ENCODE results near the gene CACNA1C.

CACNA1C gene

DNA sequence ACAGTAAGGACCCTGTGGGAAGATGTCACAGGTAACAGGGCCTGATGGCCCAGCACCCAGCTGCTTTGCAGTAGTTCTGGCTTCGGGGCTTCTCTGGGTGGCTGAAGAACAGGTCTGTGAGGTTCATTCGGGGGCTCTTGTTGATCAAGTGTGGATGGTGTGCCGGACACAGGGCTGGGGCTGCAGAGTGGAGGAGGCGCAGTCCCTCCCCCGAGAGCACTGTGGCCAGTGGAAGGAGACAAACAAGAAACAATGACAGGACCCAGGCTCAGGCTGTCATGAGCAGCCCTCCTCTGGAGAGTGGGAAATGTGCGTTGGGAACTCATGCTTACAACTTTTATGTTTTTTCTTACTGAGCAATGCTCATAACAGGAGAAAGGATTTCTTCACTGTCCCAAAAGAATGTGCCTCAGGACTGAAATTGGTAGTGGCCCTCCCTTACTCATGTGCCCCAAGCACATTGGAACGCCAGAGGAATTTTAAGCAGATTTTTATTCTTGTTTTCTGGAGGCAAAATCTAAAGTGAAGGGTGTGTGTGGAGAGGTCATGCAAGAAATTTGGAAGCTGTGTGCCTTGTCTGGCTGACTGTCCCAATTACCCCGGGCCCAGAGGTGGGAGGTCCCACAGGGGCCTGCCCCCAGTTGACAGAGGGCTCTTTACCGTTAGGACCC is 233.8 kb downstream of the CACNA1C start:
- no peak for DNase-seq

- no peak for DNase-seq
These were observed 234.4 kb downstream of the CACNA1C start for GRCh38 chr12:2287151-2287550.

DNA sequence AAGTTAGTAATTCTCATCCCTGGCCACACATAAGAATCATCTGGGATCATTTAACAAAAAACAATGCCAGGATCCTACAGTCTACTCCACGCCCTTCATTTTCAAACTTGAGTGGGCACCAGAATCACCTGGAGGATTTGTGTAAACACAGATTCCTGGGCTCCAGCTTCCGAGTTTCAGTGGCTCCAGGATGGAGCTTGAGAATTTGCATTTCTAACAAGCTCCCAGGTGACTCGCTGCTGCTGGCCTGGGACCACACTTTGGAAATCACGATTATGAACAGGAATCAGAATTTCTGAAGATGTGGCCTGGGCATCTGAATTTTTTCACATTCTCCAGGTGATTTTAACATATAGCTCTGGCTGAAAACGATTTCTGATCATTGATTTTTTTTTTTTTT is 234.8 kb downstream of the CACNA1C start:
- DNase-seq = no peak

DNA sequence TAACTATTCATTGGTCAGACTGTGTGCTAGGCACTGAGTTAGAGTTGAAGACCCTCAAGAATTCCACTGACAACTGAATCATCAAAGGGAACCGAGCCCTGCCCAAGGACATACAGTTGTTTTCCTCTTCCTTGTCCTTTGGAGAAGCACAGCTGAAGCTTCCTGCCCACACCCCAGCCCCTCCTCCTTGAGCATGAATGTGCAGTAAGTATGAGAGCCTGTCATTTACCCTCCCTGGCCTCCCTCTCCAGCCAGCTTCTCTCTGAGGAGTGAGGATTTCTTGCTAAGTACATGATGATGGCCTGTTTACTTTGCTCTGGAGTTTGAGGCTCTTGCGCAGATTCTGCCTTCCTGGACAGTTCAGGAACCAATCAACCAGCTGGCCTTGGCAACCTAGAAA is 235.2 kb downstream of the CACNA1C start:
- peak in 1 of 2 donors; percentile 35 for DNase-seq

DNA sequence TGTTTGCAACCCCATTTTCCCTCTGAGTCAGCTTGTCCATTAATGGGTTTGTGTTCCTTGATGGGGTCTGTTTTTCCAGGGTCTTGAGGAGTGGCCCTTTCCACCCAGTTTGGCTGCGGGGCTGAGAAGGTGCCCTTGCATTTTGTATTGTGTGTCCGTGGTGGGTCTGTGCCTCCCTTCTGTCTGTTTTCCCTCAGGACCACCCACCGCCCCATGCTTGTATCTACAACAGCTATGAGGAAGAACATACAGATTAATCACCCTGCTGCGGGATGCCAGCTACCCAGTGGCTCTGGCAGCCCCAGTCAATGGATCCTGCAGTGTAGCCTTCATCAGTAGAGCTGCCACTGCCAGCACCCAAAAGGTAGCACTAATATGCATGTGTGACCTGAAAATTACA is 235.7 kb downstream of the CACNA1C start:
- no peak for DNase-seq

- DNase-seq = no peak
These were observed 236.1 kb downstream of the CACNA1C start for GRCh38 chr12:2288875-2289274.

- no peak for DNase-seq
These were observed 236.7 kb downstream of the CACNA1C start for GRCh38 chr12:2289525-2289924.

- DNase-seq = no peak
These were observed 237.3 kb downstream of the CACNA1C start for GRCh38 chr12:2290091-2290490.

- no peak for DNase-seq
These were observed 237.8 kb downstream of the CACNA1C start for GRCh38 chr12:2290516-2291065.

DNA sequence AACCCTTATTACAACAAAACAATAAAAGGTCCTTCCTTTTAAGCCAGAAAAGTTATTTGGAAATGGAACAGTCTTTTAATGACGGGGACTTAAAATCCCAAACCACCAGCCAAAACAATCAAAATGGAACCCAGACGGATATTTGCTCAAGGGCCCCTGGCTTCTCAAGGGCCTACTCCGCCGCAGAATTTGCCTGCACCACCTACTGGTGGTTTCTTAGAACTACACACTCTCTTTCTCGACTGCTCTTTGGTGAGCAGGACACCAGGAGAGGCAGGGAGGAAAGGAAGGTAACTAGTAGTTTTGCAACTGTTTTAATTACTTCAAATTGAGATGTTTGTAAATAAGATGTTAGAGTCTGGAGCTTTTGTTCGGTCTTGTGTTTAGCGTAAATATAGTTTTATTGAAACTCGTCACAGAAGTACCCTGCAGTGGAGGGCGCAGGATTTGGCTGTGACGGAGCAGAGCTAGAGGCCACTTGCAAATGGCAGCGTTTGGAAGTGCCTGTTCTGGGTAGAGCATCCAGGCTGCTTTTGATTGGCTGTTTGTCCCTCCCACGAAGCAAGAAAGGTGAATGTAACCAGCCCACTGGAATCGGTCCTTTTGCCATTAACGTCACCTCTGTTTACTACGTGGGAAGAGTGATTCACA is 238.5 kb downstream of the CACNA1C start:
- DNase-seq = peak; percentile 34 to 42

DNA sequence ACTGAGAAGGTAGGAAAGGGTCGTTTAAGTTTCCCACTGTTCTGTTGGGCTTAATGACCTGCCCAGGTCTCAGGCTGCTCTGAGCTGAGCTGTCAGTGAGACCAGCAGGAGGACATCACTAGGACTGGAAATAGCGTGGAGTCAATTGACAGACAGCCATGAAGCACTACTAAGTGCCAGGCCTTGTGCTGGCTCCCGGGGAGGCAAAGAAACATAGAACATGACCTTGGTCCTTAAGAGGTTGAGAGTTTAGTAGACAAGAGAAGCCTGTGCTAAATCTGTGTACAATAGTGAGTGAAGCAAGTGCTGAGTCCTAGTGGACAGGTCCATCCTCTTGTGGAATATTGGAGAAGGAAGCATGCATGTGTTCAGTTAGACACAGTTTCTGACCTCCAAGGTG is 239.2 kb downstream of the CACNA1C start:
- DNase-seq = no peak

GRCh38 chr12:2292560-2292959 is 239.8 kb downstream of the CACNA1C start:
- no peak for DNase-seq

DNA sequence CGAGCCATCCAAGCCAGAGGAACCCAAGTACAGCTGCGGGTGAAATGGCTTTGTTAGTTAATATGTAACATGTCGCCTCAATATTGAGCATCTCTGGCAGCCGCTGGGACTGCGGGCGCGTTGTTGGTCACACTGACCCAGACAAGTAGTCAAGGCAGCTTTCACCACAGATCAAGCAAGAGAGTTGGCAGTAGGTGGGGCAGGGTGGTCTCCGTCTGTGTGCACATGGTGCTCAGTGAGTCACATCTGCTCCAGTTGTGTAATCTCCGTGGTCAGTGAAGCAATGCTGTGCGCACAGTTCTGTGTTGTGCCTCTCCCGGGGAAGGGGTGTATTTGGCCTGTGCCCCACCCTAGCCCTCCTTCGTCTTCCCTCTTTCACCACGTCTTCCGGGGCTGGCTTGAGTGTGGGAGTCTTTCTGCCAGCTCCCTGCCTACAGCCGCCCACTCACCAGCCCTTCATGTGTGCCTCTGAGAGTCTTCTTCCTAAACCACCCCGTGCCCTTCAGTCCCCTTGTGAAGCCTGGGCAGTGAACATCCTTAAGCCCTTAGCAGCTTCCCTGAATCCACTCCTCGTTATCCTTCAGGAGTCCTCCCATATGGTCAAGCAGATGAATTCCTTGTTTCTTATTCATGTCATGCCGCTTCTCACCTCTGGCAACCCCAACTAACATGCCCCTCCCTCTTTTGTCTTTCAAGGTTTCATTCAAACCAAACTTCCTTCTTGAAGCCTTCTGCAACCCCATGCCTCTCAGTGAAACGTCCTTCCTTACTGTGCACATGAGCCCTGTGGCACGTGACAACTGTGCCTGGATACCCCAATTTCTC is 242.1 kb downstream of the CACNA1C start:
- DNase-seq = peak in 1 of 2 donors; percentile 78

DNA sequence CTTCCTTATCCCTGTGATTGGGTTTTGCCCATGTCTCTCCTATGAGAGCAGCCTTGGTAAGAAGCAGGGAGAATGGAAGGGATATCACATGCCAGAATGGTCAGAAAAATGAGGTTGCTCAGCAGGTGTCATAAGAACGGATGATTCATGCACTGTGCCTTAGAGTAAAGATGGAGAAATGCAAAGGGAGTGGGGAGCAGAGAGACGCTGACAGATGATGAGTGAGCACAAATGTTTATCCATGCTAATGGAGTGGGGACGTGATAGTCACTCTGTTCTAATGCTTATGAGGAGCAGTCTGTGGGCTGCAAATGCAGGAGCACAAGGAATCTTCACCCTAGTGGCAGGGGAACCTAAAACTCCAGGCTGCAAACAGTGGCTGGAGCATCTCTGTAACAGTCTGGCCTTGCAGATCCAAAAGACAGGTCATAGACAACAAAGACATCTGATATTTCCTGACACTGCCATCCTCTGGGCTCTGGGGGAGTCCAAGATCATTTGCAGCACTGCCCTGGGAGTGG is 243.2 kb downstream of the CACNA1C start:
- DNase-seq = peak in 1 of 2 donors; percentile 23

GRCh38 chr12:2297004-2297403 is 244.2 kb downstream of the CACNA1C start:
- no peak for DNase-seq

DNA sequence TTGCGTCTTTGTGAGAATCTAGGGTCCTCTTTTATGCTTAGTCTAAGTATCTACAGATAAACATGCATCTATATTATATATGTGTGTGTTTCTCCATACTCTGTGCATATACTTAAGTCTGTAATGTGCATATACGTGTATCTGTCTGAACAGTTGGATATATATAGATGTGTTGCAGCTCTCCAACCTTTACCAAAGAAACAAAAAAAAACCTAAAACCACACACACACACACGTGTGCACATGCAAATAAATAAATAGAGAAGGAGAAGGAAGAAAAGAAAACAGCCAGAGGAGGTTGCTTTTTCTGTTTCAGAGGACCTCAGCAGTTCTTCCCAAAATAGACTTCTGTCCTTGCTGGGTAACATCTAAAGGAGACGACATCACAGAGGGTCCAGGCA is 244.9 kb downstream of the CACNA1C start:
- no peak for DNase-seq

DNA sequence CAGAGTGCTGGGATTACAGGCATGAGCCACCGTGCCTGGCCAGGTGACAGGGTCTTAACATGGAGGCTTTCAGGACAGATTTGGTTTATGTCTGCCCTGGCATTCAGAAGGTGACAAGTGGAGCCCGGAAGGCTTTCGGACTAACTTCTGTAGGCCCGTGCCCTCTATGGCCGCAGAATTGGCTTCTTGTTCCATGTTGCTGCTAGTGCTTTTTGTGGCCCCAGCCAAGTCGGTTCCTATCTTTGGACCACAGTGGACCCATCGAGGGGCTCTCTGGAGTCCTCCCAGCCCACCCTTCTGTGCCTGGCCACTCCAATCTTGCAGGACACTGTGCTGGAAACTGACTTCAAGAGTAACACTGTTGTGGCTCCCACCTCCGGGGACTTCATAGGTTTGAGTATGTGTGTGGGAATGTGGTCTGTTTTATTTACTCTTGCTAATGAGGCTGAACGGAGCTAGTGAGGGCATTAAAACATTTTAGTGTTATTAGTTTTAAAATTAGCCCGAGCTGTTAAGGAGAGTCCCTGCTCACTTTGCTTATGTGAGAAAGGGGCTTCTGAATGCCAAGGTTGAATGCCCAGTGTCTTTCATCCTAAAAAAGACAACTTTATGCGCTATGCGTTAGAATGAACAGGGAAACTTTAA is 245.9 kb downstream of the CACNA1C start:
- no peak for DNase-seq

DNA sequence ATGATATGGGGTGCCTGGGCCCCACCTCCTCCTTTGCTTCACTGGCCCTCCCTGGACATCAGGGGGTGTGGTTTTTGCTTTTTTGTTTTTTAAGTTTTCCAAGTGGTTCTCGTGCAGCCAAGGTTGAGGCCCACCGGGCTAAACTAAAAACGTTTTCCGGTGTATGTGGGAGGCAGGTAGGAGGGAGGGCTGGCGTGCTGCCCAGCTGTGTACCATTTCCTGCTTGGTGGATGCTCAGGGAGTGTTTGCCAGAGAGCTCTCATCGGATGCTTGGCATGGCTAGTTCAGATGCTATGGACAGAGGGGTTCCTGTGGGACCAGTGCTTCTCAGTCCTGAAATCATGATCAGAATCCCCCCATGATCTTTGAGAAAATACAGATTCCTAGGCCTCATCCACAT is 246.4 kb downstream of the CACNA1C start:
- DNase-seq = no peak

GRCh38 chr12:2300168-2300567 is 247.4 kb downstream of the CACNA1C start:
- no peak for DNase-seq

DNA sequence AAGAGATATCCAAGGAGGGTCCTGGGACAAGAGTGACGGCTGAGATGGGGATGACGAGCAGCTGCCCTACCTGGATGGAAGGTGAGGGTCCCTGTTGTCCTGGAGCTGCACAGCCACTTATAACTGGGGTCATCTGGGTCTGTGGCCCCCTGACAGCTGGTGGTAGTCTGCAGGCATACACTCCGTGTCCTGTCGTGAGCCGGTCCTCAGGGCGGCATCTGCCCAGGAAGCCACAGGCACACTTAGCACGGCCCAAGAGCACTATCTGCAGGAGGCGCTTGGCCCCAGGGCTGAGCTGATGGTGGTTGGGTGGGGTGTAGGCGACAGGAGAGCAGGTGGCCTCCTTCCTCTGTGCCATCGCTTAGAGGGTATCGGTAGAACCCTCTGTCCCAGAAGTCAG is 248.1 kb downstream of the CACNA1C start:
- no peak for DNase-seq

DNA sequence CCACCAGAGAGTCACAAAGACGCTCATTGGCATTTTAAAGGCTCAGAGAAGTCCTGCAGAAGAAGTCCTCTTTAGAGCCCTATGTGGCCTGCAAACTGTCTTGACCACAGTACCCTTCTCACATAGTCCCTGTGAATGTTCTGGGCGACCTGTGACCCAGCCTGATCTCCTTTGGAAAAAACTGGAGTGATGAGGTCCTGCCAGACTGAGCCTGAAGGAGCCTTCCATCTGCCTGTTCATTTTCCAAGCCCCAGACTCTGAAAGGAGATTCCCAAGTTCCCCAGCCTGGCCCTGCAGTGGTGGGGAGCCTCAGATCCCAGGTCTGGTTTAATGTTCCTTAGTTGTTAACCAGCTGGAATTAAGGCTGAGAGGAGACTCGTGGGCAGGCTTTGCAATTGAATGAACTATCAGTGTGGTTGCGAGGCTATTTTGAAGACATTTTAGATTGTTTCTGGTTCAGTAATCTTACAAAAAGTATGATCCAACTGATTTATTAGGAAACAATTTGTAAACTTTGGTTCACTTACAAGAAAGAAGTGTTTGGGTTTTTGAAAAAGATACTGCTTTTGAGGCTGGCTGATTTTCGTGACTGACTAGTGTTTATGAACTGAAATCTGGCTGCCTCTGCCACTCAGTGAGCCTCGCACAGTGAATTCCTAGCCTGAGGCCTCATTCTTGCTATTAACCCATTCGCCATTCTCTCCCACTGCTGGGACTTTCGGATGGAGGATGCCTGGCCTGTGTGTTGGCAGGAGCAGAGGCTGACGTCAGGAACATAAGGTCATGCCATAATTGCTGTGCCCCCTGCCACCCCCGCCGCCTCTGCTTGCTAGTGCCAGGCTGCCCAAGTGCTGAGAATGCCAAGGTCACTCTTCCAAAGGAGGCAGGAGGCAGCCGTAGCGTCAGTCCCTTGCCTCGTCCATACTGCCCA is 249.0 kb downstream of the CACNA1C start:
- no peak for DNase-seq
